ENCODE data around the gene HS3ST5.
"Not testable (repeated sequence)": the region's sequence is repeated elsewhere in the genome, so short reads cannot be mapped to it uniquely, and the experiment has no call there.

Gene HS3ST5

DNA sequence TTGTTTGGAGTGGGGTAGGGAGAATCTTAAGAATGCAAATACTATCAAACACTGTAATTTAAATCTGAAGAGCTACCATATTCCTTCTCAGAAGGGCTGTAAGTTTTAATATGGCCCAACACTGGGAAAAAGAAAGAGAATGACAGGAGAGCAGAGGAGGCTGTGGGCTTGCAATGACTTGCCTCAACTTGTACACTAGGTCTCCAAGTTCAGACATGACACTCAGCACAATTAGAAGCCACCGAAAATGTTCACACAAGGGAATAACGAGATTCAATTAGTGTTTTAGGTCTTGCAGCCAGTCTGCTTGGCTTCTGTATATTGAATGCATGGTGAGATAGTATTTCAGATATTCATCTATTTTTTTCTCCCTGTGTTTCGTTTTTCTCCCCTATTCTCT, 89.4 kb downstream of the HS3ST5 start:
- DNase-seq (ENCODE audit: low read depth, low spot score) = no peak
- H3K9me3 ChIP-seq (ENCODE audit: control insufficient read depth, insufficient read depth, low read length) = peaks cover 2% of the 10 kb centered on the region
- no peak overlapping the region for H3K27ac ChIP-seq (ENCODE audit: low read length)
- H3K27me3 ChIP-seq (ENCODE audit: control insufficient read depth, insufficient read depth, low read length) = no peaks in the 10 kb centered on the region
- H3K4me3 ChIP-seq (ENCODE audit: low read length) = no peak overlapping the region
- H3K4me1 ChIP-seq (ENCODE audit: control insufficient read depth, insufficient read depth, low read length) = peaks cover 1% of the 10 kb centered on the region; the same call in 1 of the 2 replicates
- no CpG with 5 or more reads among the region's 3 CpGs for whole genome bisulfite sequencing (ENCODE audit: insufficient coverage, insufficient read length)
- H3K36me3 ChIP-seq (ENCODE audit: control insufficient read depth, insufficient read depth, low read length) = no peaks in the 10 kb centered on the region

DNA sequence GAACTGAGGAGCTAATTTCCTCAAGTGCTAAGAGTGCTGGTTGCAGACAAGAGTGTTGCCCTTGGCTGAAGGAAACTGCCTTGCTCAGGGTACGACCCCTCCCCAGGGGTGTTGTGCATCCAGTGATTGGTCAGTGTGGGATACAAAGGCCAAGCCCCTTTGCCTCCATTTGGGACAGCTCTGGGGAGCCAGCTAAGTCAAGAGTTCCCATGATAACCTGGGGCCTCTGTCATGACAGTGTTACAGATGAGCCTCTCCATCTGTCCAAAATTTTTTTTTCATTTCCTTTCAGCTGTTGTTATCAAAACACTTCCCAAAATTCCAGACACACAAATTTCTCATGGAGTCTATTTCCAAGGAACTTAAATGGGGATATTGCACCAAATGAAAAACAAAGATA, 93.3 kb downstream of the HS3ST5 start:
- no peak overlapping the region for H3K4me3 ChIP-seq (ENCODE audit: low read length)
- H3K27ac ChIP-seq (ENCODE audit: low read length) = no peak overlapping the region
- WGBS (ENCODE audit: insufficient coverage, insufficient read length) = no CpG with 5 or more reads among the region's 1 CpG
- no peaks in the 10 kb centered on the region for H3K9me3 ChIP-seq (ENCODE audit: control insufficient read depth, insufficient read depth, low read length)
- no peaks in the 10 kb centered on the region for H3K27me3 ChIP-seq (ENCODE audit: control insufficient read depth, insufficient read depth, low read length)
- no peaks in the 10 kb centered on the region for H3K36me3 ChIP-seq (ENCODE audit: control insufficient read depth, insufficient read depth, low read length)
- peaks cover 1% of the 10 kb centered on the region; the same call in 1 of the 2 replicates for H3K4me1 ChIP-seq (ENCODE audit: control insufficient read depth, insufficient read depth, low read length)
- DNase-seq (ENCODE audit: low read depth, low spot score) = no peak

DNA sequence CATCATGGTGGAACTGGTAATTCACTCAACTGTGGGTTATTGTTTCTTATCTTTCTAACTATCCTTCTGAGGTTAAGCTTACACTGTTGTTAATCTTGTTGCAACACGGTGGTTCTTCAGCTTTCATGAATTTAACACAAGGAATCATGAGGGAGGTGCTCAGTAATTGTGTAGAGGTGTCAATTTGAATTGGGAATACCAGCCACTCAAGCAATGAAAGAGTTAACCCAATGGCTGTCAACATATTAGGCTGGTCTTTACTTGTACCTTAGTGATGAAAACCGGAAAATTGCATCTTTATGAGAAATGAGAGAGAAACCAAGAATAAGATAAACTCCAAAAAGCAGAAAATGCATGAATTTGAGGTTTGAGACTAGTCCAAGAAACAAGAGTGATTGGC, 95.7 kb downstream of the HS3ST5 start:
- DNase-seq (ENCODE audit: low read depth, low spot score) = no peak
- no peak overlapping the region for H3K27ac ChIP-seq (ENCODE audit: low read length)
- no peaks in the 10 kb centered on the region for H3K9me3 ChIP-seq (ENCODE audit: control insufficient read depth, insufficient read depth, low read length)
- no peak overlapping the region for H3K4me3 ChIP-seq (ENCODE audit: low read length)
- no peaks in the 10 kb centered on the region for H3K27me3 ChIP-seq (ENCODE audit: control insufficient read depth, insufficient read depth, low read length)
- no peaks in the 10 kb centered on the region for H3K4me1 ChIP-seq (ENCODE audit: control insufficient read depth, insufficient read depth, low read length)
- WGBS (ENCODE audit: insufficient coverage, insufficient read length) = no CpG with 5 or more reads among the region's 2 CpGs
- no peaks in the 10 kb centered on the region for H3K36me3 ChIP-seq (ENCODE audit: control insufficient read depth, insufficient read depth, low read length)

DNA sequence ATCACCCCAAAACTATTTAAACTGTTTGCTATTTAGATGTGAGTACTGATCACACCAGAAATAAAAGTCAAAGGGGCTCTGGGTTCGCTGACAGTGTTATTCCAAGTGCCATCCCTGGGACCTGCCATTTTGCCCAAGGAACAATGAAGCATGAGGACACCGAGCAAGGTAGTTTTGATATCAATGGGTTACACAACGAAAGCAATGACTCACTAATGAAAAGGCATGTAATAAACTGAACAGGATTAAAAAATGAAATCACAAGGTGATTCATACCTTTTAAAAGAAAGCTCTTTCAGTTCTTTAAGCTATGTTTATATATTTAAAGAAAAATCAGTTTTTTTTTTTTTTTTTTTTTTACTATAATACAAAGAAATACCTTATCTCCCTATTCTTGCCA, 102.0 kb downstream of the HS3ST5 start:
- Histone ChIP-seq H3K27me3 (ENCODE audit: control insufficient read depth, insufficient read depth, low read length) (no peaks in the 10 kb centered on the region), H3K36me3 (ENCODE audit: control insufficient read depth, insufficient read depth, low read length) (no peaks in the 10 kb centered on the region), H3K9me3 (ENCODE audit: control insufficient read depth, insufficient read depth, low read length) (no peaks in the 10 kb centered on the region), H3K27ac (ENCODE audit: low read length) (no peak overlapping the region), H3K4me1 (ENCODE audit: control insufficient read depth, insufficient read depth, low read length) (no peaks in the 10 kb centered on the region), H3K4me3 (ENCODE audit: low read length) (no peak overlapping the region)
- no CpG with 5 or more reads among the region's 3 CpGs for WGBS (ENCODE audit: insufficient coverage, insufficient read length)
- no peak for DNase-seq (ENCODE audit: low read depth, low spot score)

DNA sequence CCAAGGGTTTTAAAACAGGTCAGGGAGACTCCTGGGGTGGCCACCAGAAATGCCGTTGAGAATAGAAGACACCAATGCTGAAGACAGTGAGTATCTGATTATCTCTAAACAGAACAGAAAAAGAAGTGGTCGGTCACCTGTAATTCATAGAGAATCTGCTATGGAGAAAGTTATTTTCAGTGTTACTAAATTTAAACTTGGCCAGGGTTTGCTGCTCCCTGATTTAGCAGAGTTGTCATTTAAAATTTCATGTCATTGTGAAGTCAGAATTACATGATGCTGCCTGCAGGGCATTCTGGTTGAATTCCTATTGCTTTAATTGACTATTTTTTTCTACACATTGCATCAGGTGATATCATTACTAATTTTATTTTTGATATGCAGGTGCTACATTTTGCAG, 114.1 kb downstream of the HS3ST5 start:
- no CpG with 5 or more reads among the region's 2 CpGs for WGBS (ENCODE audit: insufficient coverage, insufficient read length)
- no peaks in the 10 kb centered on the region; the same call in 1 of the 2 replicates for H3K4me1 ChIP-seq (ENCODE audit: control insufficient read depth, insufficient read depth, low read length)

DNA sequence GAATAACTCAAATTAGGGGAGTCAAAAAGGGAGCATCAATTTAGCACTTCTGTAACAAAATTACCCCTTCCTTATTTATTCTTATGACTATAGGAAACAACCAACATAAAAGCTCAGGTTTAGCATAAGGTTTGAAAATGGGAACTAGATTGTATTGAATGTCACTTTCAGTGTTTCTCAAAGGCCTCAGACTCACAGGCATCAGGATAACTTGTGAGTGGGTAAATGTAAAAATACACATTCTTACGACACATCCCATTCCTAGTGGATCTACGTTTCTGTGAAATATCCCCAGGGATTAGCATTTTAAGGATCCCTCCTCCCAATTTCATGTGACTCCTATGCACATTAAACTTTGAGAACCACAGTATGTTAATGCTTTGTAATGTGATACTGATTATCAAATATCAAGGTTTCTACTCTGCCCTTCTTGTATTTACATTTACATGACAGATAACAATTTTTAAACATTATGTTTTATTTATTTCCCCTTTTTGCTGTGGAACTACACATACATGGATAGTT, 114.8 kb downstream of the HS3ST5 start:
- no CpG with 5 or more reads among the region's 2 CpGs for WGBS (ENCODE audit: insufficient coverage, insufficient read length)
- Histone ChIP-seq H3K27me3 (ENCODE audit: control insufficient read depth, insufficient read depth, low read length) (no peaks in the 10 kb centered on the region), H3K9me3 (ENCODE audit: control insufficient read depth, insufficient read depth, low read length) (no peaks in the 10 kb centered on the region), H3K4me3 (ENCODE audit: low read length) (no peak overlapping the region), H3K36me3 (ENCODE audit: control insufficient read depth, insufficient read depth, low read length) (no peaks in the 10 kb centered on the region), H3K4me1 (ENCODE audit: control insufficient read depth, insufficient read depth, low read length) (no peaks in the 10 kb centered on the region; the same call in 1 of the 2 replicates), H3K27ac (ENCODE audit: low read length) (no peak overlapping the region)
- DNase-seq (ENCODE audit: low read depth, low spot score) = no peak

More for the DNA sequence above, 114.1 kb downstream of the HS3ST5 start:
- no peak for DNase-seq (ENCODE audit: low read depth, low spot score)
- Histone ChIP-seq H3K36me3 (ENCODE audit: control insufficient read depth, insufficient read depth, low read length) (no peaks in the 10 kb centered on the region), H3K9me3 (ENCODE audit: control insufficient read depth, insufficient read depth, low read length) (no peaks in the 10 kb centered on the region), H3K4me3 (ENCODE audit: low read length) (no peak overlapping the region), H3K27me3 (ENCODE audit: control insufficient read depth, insufficient read depth, low read length) (no peaks in the 10 kb centered on the region), H3K27ac (ENCODE audit: low read length) (no peak overlapping the region)

DNA sequence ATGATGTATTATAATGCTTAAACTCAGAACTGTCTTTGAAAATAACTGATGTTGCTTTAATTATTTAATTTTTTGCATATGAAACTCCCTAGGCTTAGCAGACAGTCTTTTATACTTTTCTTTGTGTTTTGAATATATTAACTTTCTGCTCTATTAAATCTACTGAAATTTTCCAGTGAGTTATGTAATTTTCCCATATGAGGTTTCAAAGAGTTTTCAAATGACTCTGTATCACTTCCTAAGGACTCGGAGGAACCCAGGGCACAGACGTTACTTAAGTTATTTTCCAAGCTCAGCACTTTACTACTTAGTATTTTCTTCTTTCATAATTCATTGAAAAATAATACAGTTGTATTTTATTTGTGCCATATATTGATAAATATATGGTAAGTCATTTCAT, 122.6 kb downstream of the HS3ST5 start:
- no CpG with 5 or more reads among the region's 2 CpGs for WGBS (ENCODE audit: insufficient coverage, insufficient read length)
- Histone ChIP-seq H3K36me3 (ENCODE audit: control insufficient read depth, insufficient read depth, low read length) (no peaks in the 10 kb centered on the region), H3K27ac (ENCODE audit: low read length) (no peak overlapping the region), H3K27me3 (ENCODE audit: control insufficient read depth, insufficient read depth, low read length) (no peaks in the 10 kb centered on the region), H3K9me3 (ENCODE audit: control insufficient read depth, insufficient read depth, low read length) (no peaks in the 10 kb centered on the region), H3K4me3 (ENCODE audit: low read length) (no peak overlapping the region), H3K4me1 (ENCODE audit: control insufficient read depth, insufficient read depth, low read length) (no peaks in the 10 kb centered on the region)
- no peak for DNase-seq (ENCODE audit: low read depth, low spot score)

DNA sequence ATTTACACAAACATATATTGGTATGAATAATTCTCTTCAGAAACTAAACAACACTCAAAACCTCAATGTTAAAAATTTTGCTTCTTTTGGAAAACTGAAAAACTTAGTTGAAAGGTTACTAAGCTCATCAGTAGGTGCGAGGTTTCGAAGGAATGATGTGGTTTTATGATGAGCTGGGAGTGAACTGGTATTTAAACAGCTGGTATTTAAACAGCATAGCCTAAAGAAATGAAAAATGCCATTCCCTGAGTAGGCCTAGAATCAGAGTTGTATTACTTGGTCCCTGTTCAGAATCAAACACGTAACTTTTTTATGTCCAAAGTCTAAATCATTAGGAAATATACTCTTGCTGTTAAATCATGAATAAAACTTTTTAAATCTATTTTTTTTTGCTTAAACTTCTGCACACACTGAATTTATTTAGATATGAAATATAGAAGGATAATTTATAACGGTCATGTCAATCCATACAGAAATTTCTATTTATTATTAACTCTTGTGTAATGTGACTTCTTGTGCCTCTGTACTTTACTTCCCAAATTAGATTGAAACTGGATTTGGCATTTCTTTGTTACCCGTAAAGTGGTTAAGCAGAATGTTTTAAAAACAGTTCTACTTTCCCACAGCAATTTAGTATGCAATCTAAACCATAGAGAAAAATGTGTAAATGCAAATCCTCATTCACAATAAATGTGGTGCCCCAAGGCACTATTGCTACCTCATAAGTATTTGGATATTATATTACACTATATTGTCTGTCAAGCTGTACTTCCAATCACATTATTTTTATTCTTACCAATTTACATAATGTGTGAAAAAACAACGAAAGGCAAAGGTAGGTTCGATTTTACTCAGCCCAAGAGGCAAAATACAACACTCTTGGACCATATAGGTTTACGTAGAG, 124.1 kb downstream of the HS3ST5 start:
- Histone ChIP-seq H3K27me3 (ENCODE audit: control insufficient read depth, insufficient read depth, low read length) (no peaks in the 10 kb centered on the region), H3K36me3 (ENCODE audit: control insufficient read depth, insufficient read depth, low read length) (no peaks in the 10 kb centered on the region), H3K4me1 (ENCODE audit: control insufficient read depth, insufficient read depth, low read length) (no peaks in the 10 kb centered on the region), H3K9me3 (ENCODE audit: control insufficient read depth, insufficient read depth, low read length) (no peaks in the 10 kb centered on the region), H3K27ac (ENCODE audit: low read length) (no peak overlapping the region), H3K4me3 (ENCODE audit: low read length) (no peak overlapping the region)
- WGBS (ENCODE audit: insufficient coverage, insufficient read length) = 100% methylated on average over 2 of the region's 8 CpGs
- DNase-seq (ENCODE audit: low read depth, low spot score) = no peak

DNA sequence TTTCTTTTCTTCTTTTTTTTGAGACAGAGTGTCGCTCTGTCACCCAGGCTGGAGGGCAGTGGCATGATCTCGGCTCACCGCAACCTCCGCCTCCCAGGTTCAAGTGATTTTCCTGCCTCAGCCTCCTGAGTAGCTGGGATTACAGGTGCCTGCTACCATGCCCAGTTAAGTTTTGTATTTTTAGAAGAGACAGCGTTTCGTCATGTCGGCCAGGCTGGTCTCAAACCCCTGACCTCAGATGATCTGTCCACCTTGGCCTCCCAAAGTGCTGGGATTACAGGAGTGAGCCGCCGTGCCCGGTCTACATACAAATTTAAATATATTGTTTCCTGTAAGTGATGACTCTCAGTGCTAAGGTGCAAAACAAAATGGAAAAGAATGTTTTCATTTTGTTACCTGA, 124.8 kb downstream of the HS3ST5 start:
- H3K4me1 ChIP-seq (ENCODE audit: control insufficient read depth, insufficient read depth, low read length); H3K9me3 ChIP-seq (ENCODE audit: control insufficient read depth, insufficient read depth, low read length); H3K27me3 ChIP-seq (ENCODE audit: control insufficient read depth, insufficient read depth, low read length); H3K4me3 ChIP-seq (ENCODE audit: low read length); H3K27ac ChIP-seq (ENCODE audit: low read length); H3K36me3 ChIP-seq (ENCODE audit: control insufficient read depth, insufficient read depth, low read length); DNase-seq (ENCODE audit: low read depth, low spot score): not testable (repeated sequence)
- no CpG with 5 or more reads among the region's 10 CpGs for WGBS (ENCODE audit: insufficient coverage, insufficient read length)

DNA sequence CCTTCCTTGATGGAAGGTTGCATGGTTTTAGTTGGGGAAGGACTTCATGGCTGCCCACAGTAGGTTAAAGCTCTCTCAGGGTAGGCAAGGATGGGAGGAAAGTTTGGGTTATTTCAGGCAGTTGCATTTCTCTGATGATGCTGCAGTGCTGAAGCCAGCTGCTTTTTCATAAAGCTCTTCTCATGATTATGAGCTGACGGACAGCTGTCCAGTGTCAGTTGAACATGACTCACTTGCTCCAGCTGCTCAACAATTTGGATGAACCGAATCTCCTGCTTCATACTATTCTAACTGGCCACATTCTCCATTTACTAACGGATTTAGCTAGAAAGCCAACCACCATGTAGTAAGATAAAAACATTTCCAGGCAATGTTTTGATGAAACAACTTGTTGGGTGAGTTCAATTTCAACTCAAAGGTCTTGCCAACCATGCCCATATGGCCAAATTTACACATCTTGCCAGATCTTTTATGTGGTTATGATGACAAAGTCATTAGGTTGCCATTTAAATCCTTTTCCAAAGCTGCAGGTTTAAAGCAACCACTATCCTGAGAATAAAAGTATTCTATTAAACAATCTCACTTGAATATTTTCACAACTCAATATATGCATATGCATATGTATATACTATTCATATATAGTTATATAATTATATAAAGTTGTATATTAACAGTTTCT, 125.9 kb downstream of the HS3ST5 start:
- H3K9me3 ChIP-seq (ENCODE audit: control insufficient read depth, insufficient read depth, low read length) = no peaks in the 10 kb centered on the region
- H3K27me3 ChIP-seq (ENCODE audit: control insufficient read depth, insufficient read depth, low read length) = no peaks in the 10 kb centered on the region
- H3K36me3 ChIP-seq (ENCODE audit: control insufficient read depth, insufficient read depth, low read length) = no peaks in the 10 kb centered on the region
- H3K27ac ChIP-seq (ENCODE audit: low read length) = no peak overlapping the region
- no CpG with 5 or more reads among the region's 3 CpGs for WGBS (ENCODE audit: insufficient coverage, insufficient read length)
- no peak for DNase-seq (ENCODE audit: low read depth, low spot score)
- H3K4me3 ChIP-seq (ENCODE audit: low read length) = no peak overlapping the region
- no peaks in the 10 kb centered on the region for H3K4me1 ChIP-seq (ENCODE audit: control insufficient read depth, insufficient read depth, low read length)
